PC-9 (cell line): Measurements from ENCODE around the gene MAP3K5.

Experiments
- EZH2 ChIP-seq: fragments of 200-600 bp; sonication (generic); IDR thresholded peaks from 2 replicates; pipeline ENCODE4 v1.8.0; 2017; ENCODE audit warnings: antibody characterized with exemption, low read depth
- TF ChIP-seq, protein P1 (sequence below): fragments of 200-600 bp; sonication (generic); conservative IDR thresholded peaks from 2 replicates; pipeline ENCODE4 v1.6.1; 2017; ENCODE audit warnings: mixed run types, antibody characterized with exemption, mild to moderate bottlenecking, moderate library complexity

DNA sequence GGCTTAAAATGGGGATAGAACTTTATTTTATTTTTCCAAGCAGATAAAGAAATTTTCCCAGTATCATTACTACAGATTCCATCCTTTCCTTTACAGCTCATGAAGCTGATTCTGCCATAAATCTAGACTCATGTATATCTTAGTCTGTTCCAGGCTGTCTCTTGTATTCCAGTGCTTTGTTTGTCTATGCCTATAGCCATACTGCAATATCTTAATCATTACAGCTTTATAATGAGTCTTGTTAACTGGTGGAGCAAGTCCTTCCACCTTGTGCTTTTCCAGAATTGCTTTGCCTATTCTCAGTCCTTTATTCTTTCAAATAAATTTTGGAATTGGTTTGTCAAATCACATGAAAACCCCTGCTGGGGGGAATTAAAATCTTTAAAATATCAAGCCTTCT lies 99.2 kb downstream of the MAP3K5 start:
- TF ChIP-seq EZH2, result no peak
- TF ChIP-seq, protein P1, sequence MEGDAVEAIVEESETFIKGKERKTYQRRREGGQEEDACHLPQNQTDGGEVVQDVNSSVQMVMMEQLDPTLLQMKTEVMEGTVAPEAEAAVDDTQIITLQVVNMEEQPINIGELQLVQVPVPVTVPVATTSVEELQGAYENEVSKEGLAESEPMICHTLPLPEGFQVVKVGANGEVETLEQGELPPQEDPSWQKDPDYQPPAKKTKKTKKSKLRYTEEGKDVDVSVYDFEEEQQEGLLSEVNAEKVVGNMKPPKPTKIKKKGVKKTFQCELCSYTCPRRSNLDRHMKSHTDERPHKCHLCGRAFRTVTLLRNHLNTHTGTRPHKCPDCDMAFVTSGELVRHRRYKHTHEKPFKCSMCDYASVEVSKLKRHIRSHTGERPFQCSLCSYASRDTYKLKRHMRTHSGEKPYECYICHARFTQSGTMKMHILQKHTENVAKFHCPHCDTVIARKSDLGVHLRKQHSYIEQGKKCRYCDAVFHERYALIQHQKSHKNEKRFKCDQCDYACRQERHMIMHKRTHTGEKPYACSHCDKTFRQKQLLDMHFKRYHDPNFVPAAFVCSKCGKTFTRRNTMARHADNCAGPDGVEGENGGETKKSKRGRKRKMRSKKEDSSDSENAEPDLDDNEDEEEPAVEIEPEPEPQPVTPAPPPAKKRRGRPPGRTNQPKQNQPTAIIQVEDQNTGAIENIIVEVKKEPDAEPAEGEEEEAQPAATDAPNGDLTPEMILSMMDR, result no peak
